MCF 10A (cell line): ENCODE data around the gene SMARCA5. TPM values are rescaled to one million over a fixed set of nuclear protein-coding genes. Genes with fewer than 3 reads are reported as not detected.

Experiments used
- BruUV-seq: library from RNA; stranded (reverse); fragments of 400-500 nt; replicated peaks from 2 replicates; lab custom pipeline; 2021; lab: Mats Ljungman, UMichigan
- CTCF ChIA-PET: fragments of 300-600 bp; sonication (Branson Sonifier 250); formaldehyde crosslinking; extraction: SDS; loops from one replicate; lab custom pipeline; 2021; ENCODE audit warnings: antibody characterized with exemption, inconsistent platforms; lab: Yijun Ruan, JAX
- POLR2A ChIA-PET: fragments of 300-600, 350-650 bp; sonication (Branson Sonifier 250); formaldehyde crosslinking; extraction: SDS; loops from one replicate; lab custom pipeline; 2020; ENCODE audit warnings: antibody characterized with exemption, inconsistent platforms; lab: Yijun Ruan, JAX
- DNase-seq: peaks from one replicate; pipeline ENCODE4 v3.0.0-alpha.2; 2018; ENCODE audit not compliant: unreplicated experiment
- H3K27ac Mint-ChIP-seq: one replicate; pipeline ENCODE4 v1.8.0; 2022; ENCODE audit warnings: mild to moderate bottlenecking, low read depth, mixed read lengths; ENCODE audit not compliant: unreplicated experiment
- H3K27me3 Mint-ChIP-seq: one replicate; pipeline ENCODE4 v1.8.0; 2022; ENCODE audit warnings: mixed read lengths; ENCODE audit not compliant: insufficient read depth, unreplicated experiment
- H3K36me3 Mint-ChIP-seq: one replicate; pipeline ENCODE4 v1.8.0; 2022; ENCODE audit warnings: mild to moderate bottlenecking, moderate library complexity, mixed read lengths; ENCODE audit not compliant: insufficient read depth, unreplicated experiment
- H3K4me1 Mint-ChIP-seq: one replicate; pipeline ENCODE4 v1.8.0; 2022; ENCODE audit warnings: mixed read lengths; ENCODE audit not compliant: insufficient read depth, unreplicated experiment
- H3K4me3 Mint-ChIP-seq: one replicate; pipeline ENCODE4 v1.8.0; 2022; ENCODE audit warnings: mild to moderate bottlenecking, moderate library complexity, mixed read lengths; ENCODE audit not compliant: unreplicated experiment
- H3K9me3 Mint-ChIP-seq: one replicate; pipeline ENCODE4 v1.8.0; 2022; ENCODE audit warnings: mixed read lengths; ENCODE audit not compliant: unreplicated experiment
- intact Hi-C: fragments of 100-400 bp; cut with micrococcal nuclease; formaldehyde crosslinking; loops from 2 replicates; pipeline ENCODE4 v1.14.1; 2022
- total RNA-seq: library from RNA; stranded (reverse); gene quantifications from 2 replicates; pipeline ENCODE4 v1.2.3, GENCODE V29; 2022
- TF ChIP-seq, protein P1 (sequence below): fragments of 200-600 bp; IDR thresholded peaks from one replicate; pipeline ENCODE4 v1.8.0; 2022; ENCODE audit warnings: antibody characterized with exemption, mild to moderate bottlenecking; ENCODE audit not compliant: unreplicated experiment

SMARCA5 gene
- total RNA-seq, 1 experiment from 2014 or later = 49.0 TPM

DNA sequence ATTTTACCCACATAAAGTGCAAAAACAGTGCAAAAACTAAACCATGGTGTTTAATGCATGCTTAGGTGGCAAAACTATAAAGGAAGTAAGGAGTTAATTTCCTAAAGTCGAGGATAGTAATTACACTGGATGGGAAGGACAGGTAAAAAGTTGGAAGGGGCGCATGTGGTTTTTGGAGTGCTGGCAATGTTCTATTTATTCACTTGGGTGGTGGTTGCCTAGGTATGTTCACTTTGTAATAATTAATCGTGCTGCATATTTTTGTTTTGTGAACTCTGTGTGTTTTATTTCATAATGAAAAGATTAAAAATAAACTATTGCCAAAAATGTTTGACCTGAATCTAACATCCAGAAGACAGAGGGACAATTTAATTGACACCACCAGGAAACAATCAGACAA lies 32.1 kb upstream of the SMARCA5 start:
- no TSS peak for BruUV-seq
- no peaks in the 10 kb centered on the region for H3K4me1 Mint-ChIP-seq
- CTCF ChIA-PET = interaction anchor here (0.7 kb wide), 1 partner anchor 289 kb away, joined by 6 read pairs; no protein-coding TSS in a partner anchor

DNA sequence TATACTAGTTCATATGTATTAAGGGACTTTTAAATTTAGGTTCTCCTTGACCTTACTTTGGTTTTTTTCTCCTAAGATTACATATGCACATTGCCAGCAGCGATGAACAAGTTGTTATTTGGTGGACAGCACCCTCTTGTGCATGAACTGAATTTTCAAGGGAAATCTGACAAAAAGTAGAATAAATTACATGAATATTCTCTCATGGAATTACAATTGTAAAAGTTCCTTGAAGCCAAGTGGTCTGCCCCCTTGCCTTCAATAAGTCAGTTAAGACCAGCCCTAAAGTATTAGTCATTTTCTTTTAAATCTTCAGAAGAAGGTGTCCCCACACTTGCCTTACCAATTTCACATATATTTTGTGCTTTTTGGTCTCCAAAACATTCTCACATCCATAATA lies 30.7 kb upstream of the SMARCA5 start:
- Mint-ChIP-seq H3K27me3 (no peaks in the 10 kb centered on the region), H3K9me3 (no peaks in the 10 kb centered on the region), H3K4me1 (no peaks in the 10 kb centered on the region), H3K4me3 (no peak overlapping the region), H3K36me3 (no peaks in the 10 kb centered on the region), H3K27ac (no peak overlapping the region)
- no TSS peak for BruUV-seq
- ChIA-PET CTCF (interaction anchor here (0.6 to 2.9 kb wide), 8 partner anchors 10 to 865 kb away, joined by 3 to 14 read pairs (median 6); no protein-coding TSS in a partner anchor), POLR2A (interaction anchor here (0.6 kb wide), 1 partner anchor 262 kb away, joined by 3 read pairs; no protein-coding TSS in a partner anchor)
- intact Hi-C loops = loop anchor here (1.0 to 5.0 kb wide), 8 partner anchors 84 to 636 kb away; partner anchors contain the start of genes GAB1 and INPP4B
- TF ChIP-seq, protein P1, sequence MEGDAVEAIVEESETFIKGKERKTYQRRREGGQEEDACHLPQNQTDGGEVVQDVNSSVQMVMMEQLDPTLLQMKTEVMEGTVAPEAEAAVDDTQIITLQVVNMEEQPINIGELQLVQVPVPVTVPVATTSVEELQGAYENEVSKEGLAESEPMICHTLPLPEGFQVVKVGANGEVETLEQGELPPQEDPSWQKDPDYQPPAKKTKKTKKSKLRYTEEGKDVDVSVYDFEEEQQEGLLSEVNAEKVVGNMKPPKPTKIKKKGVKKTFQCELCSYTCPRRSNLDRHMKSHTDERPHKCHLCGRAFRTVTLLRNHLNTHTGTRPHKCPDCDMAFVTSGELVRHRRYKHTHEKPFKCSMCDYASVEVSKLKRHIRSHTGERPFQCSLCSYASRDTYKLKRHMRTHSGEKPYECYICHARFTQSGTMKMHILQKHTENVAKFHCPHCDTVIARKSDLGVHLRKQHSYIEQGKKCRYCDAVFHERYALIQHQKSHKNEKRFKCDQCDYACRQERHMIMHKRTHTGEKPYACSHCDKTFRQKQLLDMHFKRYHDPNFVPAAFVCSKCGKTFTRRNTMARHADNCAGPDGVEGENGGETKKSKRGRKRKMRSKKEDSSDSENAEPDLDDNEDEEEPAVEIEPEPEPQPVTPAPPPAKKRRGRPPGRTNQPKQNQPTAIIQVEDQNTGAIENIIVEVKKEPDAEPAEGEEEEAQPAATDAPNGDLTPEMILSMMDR = peak; percentile 66
- DNase-seq = peak; percentile 57

More for the DNA sequence above, 32.1 kb upstream of the SMARCA5 start:
- no peaks in the 10 kb centered on the region for H3K27me3 Mint-ChIP-seq
- H3K9me3 Mint-ChIP-seq = no peaks in the 10 kb centered on the region
- POLR2A ChIA-PET = no interaction called here
- no peaks in the 10 kb centered on the region for H3K36me3 Mint-ChIP-seq
- TF ChIP-seq, protein P1 = no peak
- DNase-seq = no peak
- no peak overlapping the region for H3K4me3 Mint-ChIP-seq
- no peak overlapping the region for H3K27ac Mint-ChIP-seq
- intact Hi-C loops = loop anchor here (5.0 kb wide), 1 partner anchor 394 kb away; no protein-coding TSS in a partner anchor

DNA sequence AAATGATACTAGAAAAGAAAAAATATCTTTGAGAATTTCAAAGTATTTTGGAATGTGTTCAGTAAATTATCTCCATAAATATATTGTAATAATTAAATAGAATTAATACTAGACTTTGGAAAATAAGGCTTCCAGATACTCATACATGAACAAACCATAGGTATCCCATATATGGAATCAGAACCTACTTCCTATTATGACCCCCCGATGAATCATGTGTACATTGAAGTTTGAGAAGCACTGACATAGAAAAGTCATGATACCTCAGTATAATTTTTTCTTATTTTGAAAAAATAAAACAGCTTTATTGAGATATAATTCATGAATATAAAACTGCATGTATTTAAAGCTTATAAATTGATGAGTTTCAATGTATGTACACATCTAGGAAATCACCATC lies 27.2 kb upstream of the SMARCA5 start:
- CTCF ChIA-PET = interaction anchor here (0.6 kb wide), 1 partner anchor 1687 kb away, joined by 6 read pairs; no protein-coding TSS in a partner anchor
- no peaks in the 10 kb centered on the region for H3K4me1 Mint-ChIP-seq
- no TSS peak for BruUV-seq
- intact Hi-C loops = no loop called here
- POLR2A ChIA-PET = interaction anchor here (0.7 kb wide), 1 partner anchor 1741 kb away, joined by 3 read pairs; no protein-coding TSS in a partner anchor
- no peaks in the 10 kb centered on the region for H3K36me3 Mint-ChIP-seq
- TF ChIP-seq, protein P1 = no peak
- no peaks in the 10 kb centered on the region for H3K27me3 Mint-ChIP-seq
- no peak for DNase-seq
- H3K4me3 Mint-ChIP-seq = no peak overlapping the region
- no peak overlapping the region for H3K27ac Mint-ChIP-seq
- peaks cover 10% of the 10 kb centered on the region for H3K9me3 Mint-ChIP-seq

DNA sequence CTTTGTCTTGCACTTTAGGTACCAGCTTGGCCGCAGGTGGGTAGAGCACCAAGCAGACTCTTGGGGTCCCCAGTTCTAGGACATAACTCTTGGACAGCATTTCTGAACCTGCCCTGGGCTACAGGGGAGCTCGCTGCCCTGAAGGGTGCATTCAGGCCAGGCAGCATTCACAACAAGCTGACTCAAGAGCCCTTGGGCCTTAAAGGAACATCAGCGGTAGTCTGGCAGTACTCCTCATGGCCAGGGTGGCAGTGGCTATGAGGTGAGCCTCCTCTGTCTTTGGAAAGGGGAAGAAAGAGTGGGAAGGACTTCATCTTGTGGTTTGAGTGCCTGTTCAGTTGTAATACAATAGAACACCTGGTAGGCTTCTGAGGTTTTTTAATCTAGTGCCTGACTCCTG lies 24.8 kb upstream of the SMARCA5 start:
- POLR2A ChIA-PET = interaction anchor here (1.5 kb wide), 1 partner anchor 25 kb away, joined by 4 read pairs; the partner anchor contains the start of gene SMARCA5
- H3K36me3 Mint-ChIP-seq = no peaks in the 10 kb centered on the region
- peaks cover 10% of the 10 kb centered on the region for H3K9me3 Mint-ChIP-seq
- no TSS peak for BruUV-seq
- no peaks in the 10 kb centered on the region for H3K4me1 Mint-ChIP-seq
- H3K4me3 Mint-ChIP-seq = no peak overlapping the region
- intact Hi-C loops = no loop called here
- no peak overlapping the region for H3K27ac Mint-ChIP-seq
- CTCF ChIA-PET = interaction anchor here (0.7 to 0.8 kb wide), 2 partner anchors 22 kb away, joined by 3 to 4 read pairs; no protein-coding TSS in a partner anchor
- H3K27me3 Mint-ChIP-seq = no peaks in the 10 kb centered on the region
- DNase-seq = no peak
- TF ChIP-seq, protein P1 = no peak
